H9 (cell line): ENCODE measurements around the gene ADM. TPM values are rescaled to one million over a fixed set of nuclear protein-coding genes. Genes with fewer than 3 reads are reported as not detected.

Experiments
- DNase-seq: peaks from one replicate; pipeline ENCODE4 v3.0.0-alpha.2; 2017
- H2AFZ ChIP-seq: one replicate; pipeline ENCODE4 v1.6.1; 2013; ENCODE audit warnings: mild to moderate bottlenecking, low read length, control low read depth, moderate library complexity
- H2AK5ac ChIP-seq: 2 replicates; pipeline ENCODE4 v1.6.1; 2013; ENCODE audit warnings: low read length, control low read depth, mixed read lengths; ENCODE audit not compliant: insufficient read length
- H2BK120ac ChIP-seq: one replicate; pipeline ENCODE4 v1.6.1; 2013; ENCODE audit warnings: low read depth, mild to moderate bottlenecking, low read length, control low read depth, inconsistent platforms; ENCODE audit not compliant: poor library complexity, severe bottlenecking
- H2BK12ac ChIP-seq: 2 replicates; pipeline ENCODE4 v1.6.1; 2013; ENCODE audit warnings: low read length, control low read depth, mixed read lengths, low read depth; ENCODE audit not compliant: insufficient read length
- H2BK15ac ChIP-seq: 2 replicates; pipeline ENCODE4 v1.6.1; 2013; ENCODE audit warnings: low read depth, low read length, control low read depth
- H2BK20ac ChIP-seq: one replicate; pipeline ENCODE4 v1.6.1; 2013; ENCODE audit warnings: low read depth, mild to moderate bottlenecking, low read length, control low read depth, inconsistent platforms; ENCODE audit not compliant: poor library complexity, severe bottlenecking
- H2BK5ac ChIP-seq: 2 replicates; pipeline ENCODE4 v1.6.1; 2013; ENCODE audit warnings: low read length, control low read depth, mixed read lengths; ENCODE audit not compliant: insufficient read length
- H3K14ac ChIP-seq: 2 replicates; pipeline ENCODE4 v1.6.1; 2013; ENCODE audit warnings: low read length, control low read depth; ENCODE audit not compliant: insufficient read depth
- H3K18ac ChIP-seq: 2 replicates; pipeline ENCODE4 v1.6.1; 2013; ENCODE audit warnings: low read depth, mild to moderate bottlenecking, mixed read lengths, low read length, control low read depth; ENCODE audit not compliant: insufficient read length
- H3K23ac ChIP-seq: 2 replicates; pipeline ENCODE4 v1.6.1; 2013; ENCODE audit warnings: low read length, control low read depth, mixed read lengths, low read depth; ENCODE audit not compliant: insufficient read length
- H3K23me2 ChIP-seq: 2 replicates; pipeline ENCODE4 v1.6.1; 2013; ENCODE audit warnings: low read depth, mild to moderate bottlenecking, mixed read lengths, low read length, control low read depth; ENCODE audit not compliant: insufficient read length, poor library complexity, severe bottlenecking
- H3K27ac ChIP-seq: 2 replicates; pipeline ENCODE4 v1.5.1; 2013; ENCODE audit warnings: low read length, control low read depth, mixed read lengths, low read depth; ENCODE audit not compliant: insufficient read length
- H3K27me3 ChIP-seq: 2 replicates; pipeline ENCODE4 v1.6.1; 2013; ENCODE audit warnings: low read length, control low read depth, inconsistent platforms; ENCODE audit not compliant: insufficient read depth
- H3K4ac ChIP-seq: 2 replicates; pipeline ENCODE4 v1.6.1; 2013; ENCODE audit warnings: low read depth, mild to moderate bottlenecking, control low read depth, inconsistent platforms, low read length, moderate library complexity
- H3K4me1 ChIP-seq: 2 replicates; pipeline ENCODE4 v1.6.1; 2013; ENCODE audit warnings: low read length, control low read depth, inconsistent platforms; ENCODE audit not compliant: insufficient read depth
- H3K4me2 ChIP-seq: 2 replicates; pipeline ENCODE4 v1.6.1; 2013; ENCODE audit warnings: low read length, control low read depth, mixed read lengths; ENCODE audit not compliant: insufficient read length, insufficient read depth
- H3K56ac ChIP-seq: 2 replicates; pipeline ENCODE4 v1.6.1; 2013; ENCODE audit warnings: low read depth, mild to moderate bottlenecking, mixed read lengths, low read length, control low read depth; ENCODE audit not compliant: insufficient read length
- H3K79me1 ChIP-seq: 2 replicates; pipeline ENCODE4 v1.6.1; 2013; ENCODE audit warnings: low read depth, mild to moderate bottlenecking, moderate library complexity, low read length, control low read depth, inconsistent platforms; ENCODE audit not compliant: insufficient read depth, poor library complexity, severe bottlenecking
- H3K79me2 ChIP-seq: 2 replicates; pipeline ENCODE4 v1.6.1; 2013; ENCODE audit warnings: low read length, control low read depth, inconsistent platforms; ENCODE audit not compliant: insufficient read depth
- H3K9ac ChIP-seq: 2 replicates; pipeline ENCODE4 v1.6.1; 2013; ENCODE audit warnings: low read length, control low read depth, mixed read lengths; ENCODE audit not compliant: insufficient read length; ENCODE audit errors: extremely low read depth
- H3K9me3 ChIP-seq: one replicate; pipeline ENCODE4 v1.6.1; 2013; ENCODE audit warnings: low read depth, low read length, inconsistent platforms; ENCODE audit not compliant: control insufficient read depth
- H3T11ph ChIP-seq: one replicate; pipeline ENCODE4 v1.6.1; 2013; ENCODE audit warnings: mild to moderate bottlenecking, low read length, control low read depth, inconsistent platforms
- H4K20me1 ChIP-seq: one replicate; pipeline ENCODE4 v1.6.1; 2013; ENCODE audit not compliant: control insufficient read depth, insufficient read length, insufficient read depth
- H4K5ac ChIP-seq: 2 replicates; pipeline ENCODE4 v1.6.1; 2013; ENCODE audit warnings: low read depth, mild to moderate bottlenecking, mixed read lengths, low read length, control low read depth; ENCODE audit not compliant: insufficient read length
- H4K8ac ChIP-seq: replicated peaks from 2 replicates; pipeline ENCODE4 v1.6.1; 2013; ENCODE audit warnings: low read length, control low read depth, mixed read lengths, low read depth; ENCODE audit not compliant: insufficient read length
- H4K91ac ChIP-seq: 2 replicates; pipeline ENCODE4 v1.6.1; 2013; ENCODE audit warnings: low read depth, mild to moderate bottlenecking, moderate library complexity, mixed read lengths, low read length, control low read depth; ENCODE audit not compliant: insufficient read length
- H3K27ac Mint-ChIP-seq, 3 experiments: 2 replicates in 2 of 3; 3 replicates in 1 of 3; pipeline ENCODE4 v1.8.0; 2020 to 2021; ENCODE audit warnings: mixed read lengths in 3 of 3, mild to moderate bottlenecking in 1 of 3, moderate library complexity in 1 of 3
- H3K27me3 Mint-ChIP-seq: 2 replicates; pipeline ENCODE4 v1.8.0; 2021; ENCODE audit warnings: low read depth, mild to moderate bottlenecking, moderate library complexity, mixed read lengths
- H3K36me3 Mint-ChIP-seq, 3 experiments: 2 replicates in 2 of 3; 3 replicates in 1 of 3; pipeline ENCODE4 v1.8.0; 2020 to 2021; ENCODE audit warnings: low read depth in 3 of 3, mixed read lengths in 3 of 3; ENCODE audit not compliant: insufficient read depth in 1 of 3
- H3K4me1 Mint-ChIP-seq, 2 experiments: 2 replicates each; pipeline ENCODE4 v1.8.0; 2020; ENCODE audit warnings: mixed read lengths in 2 of 2
- H3K4me3 Mint-ChIP-seq, 2 experiments: 2 replicates in 1 of 2; 3 replicates in 1 of 2; pipeline ENCODE4 v1.8.0; 2020 to 2021; ENCODE audit warnings: mild to moderate bottlenecking in 2 of 2, mixed read lengths in 2 of 2, moderate library complexity in 1 of 2
- H3K9me3 Mint-ChIP-seq, 2 experiments: 2 replicates in 1 of 2; 3 replicates in 1 of 2; pipeline ENCODE4 v1.8.0; 2020; ENCODE audit warnings: mild to moderate bottlenecking in 2 of 2, mixed read lengths in 2 of 2, moderate library complexity in 1 of 2
- CTCF ChIP-seq: fragments of 200-600 bp; sonication (generic); conservative IDR thresholded peaks from 3 replicates; pipeline ENCODE4 v1.8.0; 2021; ENCODE audit warnings: antibody characterized with exemption, mild to moderate bottlenecking
- WGBS: extraction: QIAGEN DNeasy Blood & Tissue Kit; methylation state at CpG from one replicate; pipeline ENCODE4 v1.1.7; 2013; ENCODE audit warnings: missing lambda C conversion rate, low lambda C conversion rate, mixed read lengths; ENCODE audit not compliant: insufficient read length; ENCODE audit errors: extremely low coverage; 5-methylcytosine and 5-hydroxymethylcytosine counted together
- total RNA-seq: library from RNA; stranded (reverse); gene quantifications from 2 replicates; pipeline ENCODE4 v1.2.1, GENCODE V29; 2021

Gene ADM
- total RNA-seq, 1 experiment from 2014 or later, result 99.1 TPM

DNA sequence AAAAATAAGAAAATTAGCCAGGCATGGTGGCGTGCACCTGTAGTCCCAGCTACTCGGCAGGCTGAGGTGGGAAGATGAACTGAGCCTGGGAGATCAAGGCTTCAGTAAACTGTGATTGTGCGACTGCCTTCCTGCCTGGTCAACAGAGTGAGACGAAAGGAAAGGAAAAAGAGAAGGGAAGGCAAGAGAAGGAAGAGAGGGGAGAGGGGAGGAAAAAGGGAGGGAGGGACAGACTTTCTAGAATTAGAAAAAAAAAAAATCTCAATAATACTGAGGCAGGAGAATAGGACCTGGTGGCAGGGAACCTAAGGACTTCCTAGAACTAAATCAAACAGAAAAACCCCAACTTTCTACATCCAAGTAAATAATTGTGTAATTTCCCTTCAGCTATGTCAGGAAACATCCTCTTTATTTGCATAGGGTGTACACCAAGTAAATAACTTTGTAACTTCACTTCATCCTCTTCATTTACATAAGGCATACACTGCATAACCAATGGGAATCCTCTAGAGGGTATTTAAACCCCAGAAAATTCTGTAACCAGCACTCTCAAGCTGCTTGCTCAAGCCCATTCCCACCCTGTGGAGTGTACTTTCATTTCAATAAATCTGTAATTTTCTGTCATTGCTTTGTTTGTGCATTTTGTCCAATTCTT is 19.6 kb upstream of the ADM start:
- Mint-ChIP-seq H3K4me1 (peaks cover 19 to 27% of the 10 kb centered on the region in 2 experiments), H3K27me3 (no peaks in the 10 kb centered on the region), H3K9me3 (no peaks in the 10 kb centered on the region; a peak in 1 of 5 replicates), H3K4me3 (no peak overlapping the region), H3K27ac (peak overlapping the region; percentile 47 to 81 (median 74); a peak in 5 of 7 replicates), H3K36me3 (peaks cover 0 to 3% (median 1%) of the 10 kb centered on the region in 3 experiments; a peak in 3 of 7 replicates)
- H4K20me1 ChIP-seq, result no peaks in the 10 kb centered on the region
- H3K56ac ChIP-seq, result no peak overlapping the region
- H3K27me3 ChIP-seq, result no peaks in the 10 kb centered on the region
- no peak overlapping the region for H3K4me2 ChIP-seq
- TF ChIP-seq CTCF, result no peak
- no CpG with 5 or more reads among the region's 4 CpGs for WGBS
- H4K8ac ChIP-seq, result no peak overlapping the region
- H3K4me1 ChIP-seq, result peaks cover 4% of the 10 kb centered on the region; the same call in 1 of the 2 replicates
- no peak overlapping the region for H2BK5ac ChIP-seq
- H3K27ac ChIP-seq, result no peak overlapping the region
- H2BK15ac ChIP-seq, result no peak overlapping the region
- no peak overlapping the region for H2AFZ ChIP-seq
- H2AK5ac ChIP-seq, result no peak overlapping the region
- no peaks in the 10 kb centered on the region for H3K79me1 ChIP-seq
- H3K9me3 ChIP-seq, result no peaks in the 10 kb centered on the region
- no peak overlapping the region for H4K5ac ChIP-seq
- H3K23me2 ChIP-seq, result no peaks in the 10 kb centered on the region
- H2BK120ac ChIP-seq, result no peak overlapping the region
- H3K9ac ChIP-seq, result no peak overlapping the region
- no peak overlapping the region for H2BK20ac ChIP-seq
- no peak overlapping the region for H3K14ac ChIP-seq
- no peak overlapping the region for H4K91ac ChIP-seq
- H3K79me2 ChIP-seq, result peaks cover 7% of the 10 kb centered on the region; the same call in 1 of the 2 replicates
- H2BK12ac ChIP-seq, result no peak overlapping the region
- no peak overlapping the region for H3K18ac ChIP-seq
- DNase-seq, result no peak
- no peak overlapping the region for H3T11ph ChIP-seq
- no peak overlapping the region for H3K23ac ChIP-seq
- H3K4ac ChIP-seq, result no peak overlapping the region
